ENCODE data around the gene SNRNP27. TPM values are rescaled to one million over a fixed set of nuclear protein-coding genes. Genes with fewer than 3 reads are reported as not detected.

SNRNP27 gene
- total and polyA plus RNA-seq, 9 donors, result 62.6 to 73.9 (median 69.7) TPM

- no peak overlapping the region for H3K4me3 ChIP-seq (ENCODE audit: low read length)
- no CpG with 5 or more reads among the region's 1 CpG for WGBS (ENCODE audit: insufficient coverage)
- no peak overlapping the region for H3K27ac ChIP-seq (ENCODE audit: low read length)
- DNase-seq, result no peak
- no peaks in the 10 kb centered on the region for H3K36me3 ChIP-seq (ENCODE audit: control insufficient read depth, insufficient read depth, low read length)
- peaks cover 8% of the 10 kb centered on the region for H3K27me3 ChIP-seq (ENCODE audit: control insufficient read depth, insufficient read depth, low read length)
- no peaks in the 10 kb centered on the region for H3K9me3 ChIP-seq (replicated peaks; ENCODE audit: control insufficient read depth, low read depth, low read length)
- no peaks in the 10 kb centered on the region for H3K4me1 ChIP-seq (ENCODE audit: control insufficient read depth, insufficient read depth, low read length)
These were observed 60.3 kb downstream of the SNRNP27 start for GRCh38 chr2:69954084-69954483.

Other genes with a start within 250 kb of the SNRNP27 start
- 20.2 TPM for gene ANXA4, start 151.8 kb upstream of the SNRNP27 start, total RNA-seq
- gene ANXA4, start 151.8 kb upstream of the SNRNP27 start, polyA plus RNA-seq (ENCODE audit: insufficient read depth in 1 of 8, insufficient read length in 8 of 8, low replicate concordance in 1 of 8), result 10 to 100 TPM; 24.7 to 51.1 (median 31.0) TPM
- gene GMCL1, start 64.3 kb upstream of the SNRNP27 start, total RNA-seq, result 7.5 TPM
- 10 to 100 TPM in 4 of 8 donors, 1 to 10 TPM in 4; 8.7 to 13.2 (median 10.0) TPM for gene GMCL1, start 64.3 kb upstream of the SNRNP27 start, polyA plus RNA-seq (ENCODE audit: insufficient read depth in 1 of 8, insufficient read length in 8 of 8, low replicate concordance in 1 of 8)
- 2.7 TPM for gene MXD1, start 21.2 kb downstream of the SNRNP27 start, total RNA-seq
- gene MXD1, start 21.2 kb downstream of the SNRNP27 start, polyA plus RNA-seq (ENCODE audit: insufficient read depth in 1 of 8, insufficient read length in 8 of 8, low replicate concordance in 1 of 8), result 1 to 10 TPM; 4.1 to 7.2 (median 5.3) TPM
- gene ASPRV1, start 67.7 kb downstream of the SNRNP27 start, total RNA-seq, result 2.6 TPM
- gene ASPRV1, start 67.7 kb downstream of the SNRNP27 start, polyA plus RNA-seq (ENCODE audit: insufficient read depth in 1 of 8, insufficient read length in 8 of 8, low replicate concordance in 1 of 8), result 1 to 10 TPM; 2.1 to 3.7 (median 2.8) TPM
- 36.1 TPM for gene PCBP1, start 193.5 kb downstream of the SNRNP27 start, total RNA-seq
- 100 to 1,000 TPM; 269 to 318 (median 299) TPM for gene PCBP1, start 193.5 kb downstream of the SNRNP27 start, polyA plus RNA-seq (ENCODE audit: insufficient read depth in 1 of 8, insufficient read length in 8 of 8, low replicate concordance in 1 of 8)